HK-2 (cell line): Measurements from ENCODE around the gene MAML2.

Source experiments
- DNase-seq: peaks from one replicate; pipeline ENCODE4 v3.0.0-alpha.2; 2018; ENCODE audit not compliant: unreplicated experiment

Gene MAML2

DNA sequence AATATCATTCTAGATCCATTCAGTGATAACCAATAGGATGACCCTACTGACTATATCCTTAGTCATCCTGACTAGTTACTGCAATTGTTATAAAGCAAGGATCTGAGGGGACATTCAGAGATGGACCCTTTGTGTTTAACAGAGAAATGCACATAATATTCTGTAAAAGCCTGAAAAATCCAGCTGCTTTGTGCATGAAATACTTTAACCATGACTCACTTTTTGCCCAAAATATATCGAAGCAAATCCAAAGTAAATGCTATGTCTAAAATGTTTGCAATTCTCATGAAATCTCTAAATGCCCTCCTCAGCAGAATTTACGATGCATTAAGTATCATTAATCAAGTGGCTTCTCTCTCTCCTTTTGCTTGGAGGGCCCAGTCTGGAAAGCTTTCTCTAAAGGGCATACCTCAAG, 240.3 kb downstream of the MAML2 start:
- DNase-seq: no peak

DNA sequence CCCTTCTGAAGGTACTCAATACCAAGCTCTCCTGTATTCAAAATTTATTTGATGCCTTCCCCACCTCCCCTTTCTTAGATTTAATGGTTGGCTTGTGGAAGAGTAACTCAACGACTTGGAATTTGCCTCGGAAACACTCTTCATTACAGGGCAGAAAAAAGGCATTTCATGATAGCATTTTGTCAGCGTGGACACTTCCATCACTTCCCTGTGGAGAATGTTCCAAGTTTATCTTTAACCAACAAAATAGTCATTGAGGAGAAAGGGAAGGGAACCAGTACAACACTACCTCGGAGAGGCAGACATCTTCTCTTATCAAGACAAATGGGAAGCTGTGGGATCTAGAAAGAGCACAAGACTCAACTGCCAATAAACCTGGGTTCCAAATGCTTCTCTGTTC, 241.8 kb downstream of the MAML2 start:
- no peak for DNase-seq

DNA sequence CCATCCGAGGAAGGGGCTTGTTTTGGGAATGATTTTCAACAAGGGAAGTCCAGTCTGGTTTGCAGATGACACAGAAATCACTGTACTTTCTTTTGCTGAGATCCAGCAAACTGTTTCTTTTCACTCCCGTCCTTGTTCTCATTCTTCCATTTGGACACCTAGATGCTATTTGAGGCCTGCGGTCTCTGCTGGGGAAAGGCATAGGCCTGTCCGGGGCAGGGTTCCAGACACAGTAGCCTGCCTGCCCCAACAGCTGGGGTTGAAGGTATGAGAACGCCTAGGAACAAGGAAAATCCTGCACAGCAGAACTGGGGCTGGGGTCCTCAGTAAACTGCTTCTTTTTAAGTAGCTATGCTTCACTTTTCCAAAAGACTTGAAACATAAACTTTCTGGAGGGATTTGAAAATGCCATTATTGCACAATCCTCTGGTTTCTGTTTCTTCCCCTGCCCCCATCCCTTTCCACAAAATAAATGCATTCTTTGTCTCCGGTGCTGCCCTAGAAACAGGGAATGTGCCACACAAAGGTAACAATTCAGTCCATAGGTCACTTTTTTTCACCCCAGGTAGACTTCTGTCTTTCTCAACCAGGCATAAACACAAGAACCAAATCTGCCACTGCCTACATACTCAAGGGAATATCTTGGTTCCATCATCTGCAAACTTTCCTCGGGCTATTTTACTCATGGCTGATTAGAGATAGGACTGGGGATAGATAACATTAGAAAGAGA, 244.3 kb downstream of the MAML2 start:
- DNase-seq: no peak

DNA sequence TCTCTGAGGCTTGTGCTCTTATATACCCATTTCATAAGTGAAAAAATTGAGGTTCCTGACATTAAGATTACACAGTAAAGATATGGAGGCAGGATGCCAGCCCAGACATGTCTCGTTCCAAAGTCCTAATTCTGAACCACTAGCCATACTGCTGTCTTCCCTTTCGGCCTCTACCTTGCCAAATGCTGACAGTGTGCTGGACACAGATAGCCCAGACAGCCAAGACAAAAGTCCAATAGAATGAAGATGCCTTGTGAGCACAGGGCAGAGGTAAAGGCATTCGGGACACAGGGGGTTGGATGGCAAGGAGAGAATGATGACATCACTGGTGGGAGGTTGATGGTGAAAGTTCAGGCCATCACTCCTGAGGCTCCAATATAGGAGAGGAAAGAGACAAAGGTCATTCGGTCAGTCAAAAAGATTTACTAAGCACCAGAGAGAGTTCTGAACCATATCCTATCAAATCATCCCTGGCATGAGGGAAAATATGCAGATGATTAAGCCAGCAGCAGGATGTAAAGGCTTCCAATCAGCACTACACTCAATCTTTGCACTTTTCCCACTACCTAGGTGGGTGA, 245.1 kb downstream of the MAML2 start:
- DNase-seq: no peak

DNA sequence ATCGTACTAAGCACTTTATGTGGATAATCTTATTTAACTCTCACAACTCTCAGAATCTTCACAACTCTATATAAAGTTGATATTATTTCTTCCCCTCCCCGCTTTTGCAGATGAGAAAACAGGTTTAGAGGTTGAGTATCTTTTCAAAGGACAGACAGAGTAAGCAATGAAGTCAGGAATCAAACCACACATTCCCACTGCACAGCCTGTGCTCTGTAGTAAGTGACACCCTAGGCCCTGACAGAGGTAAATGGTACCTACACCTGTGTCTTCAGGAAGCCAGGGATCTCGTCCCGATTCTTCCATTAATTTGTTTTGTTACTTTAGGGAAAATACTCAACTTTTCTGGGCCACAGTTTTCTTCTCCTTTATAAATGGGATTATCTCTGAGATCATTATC, 246.6 kb downstream of the MAML2 start:
- no peak for DNase-seq

DNA sequence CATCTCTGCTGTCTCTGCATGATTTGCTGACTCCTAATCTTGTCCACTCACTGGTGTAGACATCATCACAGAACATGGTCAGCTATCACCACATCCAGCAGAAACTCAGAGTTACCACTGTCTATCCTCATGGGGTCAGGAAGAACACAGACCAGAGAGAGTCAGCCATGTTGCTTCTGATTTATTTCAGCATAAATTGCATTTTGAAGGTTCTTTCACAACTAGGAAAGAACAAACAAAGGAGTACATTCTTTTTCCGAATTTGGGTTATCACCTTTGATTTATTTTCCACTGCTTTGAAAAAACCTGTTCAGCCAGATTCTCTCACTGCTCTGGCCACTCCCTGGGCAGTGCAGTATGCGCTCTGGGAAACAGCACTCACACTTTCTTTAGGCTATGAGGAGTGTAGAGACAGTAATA, 247.1 kb downstream of the MAML2 start:
- DNase-seq: no peak

DNA sequence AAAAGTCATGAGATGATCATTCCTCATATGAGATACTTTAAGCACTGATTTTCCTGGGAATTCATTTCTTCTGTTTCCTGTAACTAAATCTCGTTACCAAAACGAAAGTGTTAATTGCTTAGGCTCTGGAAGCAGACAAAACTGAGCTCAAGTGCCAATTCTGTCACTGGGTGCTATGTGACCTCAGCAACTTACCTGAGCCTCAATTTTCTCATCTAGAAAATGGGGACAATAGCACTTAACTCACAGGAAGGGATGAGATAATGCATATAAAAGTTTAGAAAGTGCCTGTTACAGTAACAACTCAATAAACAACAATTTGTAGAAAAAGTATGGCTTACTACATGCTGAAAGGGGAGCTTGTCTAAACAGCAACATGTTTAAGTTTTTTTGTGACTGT, 248.8 kb downstream of the MAML2 start:
- no peak for DNase-seq

DNA sequence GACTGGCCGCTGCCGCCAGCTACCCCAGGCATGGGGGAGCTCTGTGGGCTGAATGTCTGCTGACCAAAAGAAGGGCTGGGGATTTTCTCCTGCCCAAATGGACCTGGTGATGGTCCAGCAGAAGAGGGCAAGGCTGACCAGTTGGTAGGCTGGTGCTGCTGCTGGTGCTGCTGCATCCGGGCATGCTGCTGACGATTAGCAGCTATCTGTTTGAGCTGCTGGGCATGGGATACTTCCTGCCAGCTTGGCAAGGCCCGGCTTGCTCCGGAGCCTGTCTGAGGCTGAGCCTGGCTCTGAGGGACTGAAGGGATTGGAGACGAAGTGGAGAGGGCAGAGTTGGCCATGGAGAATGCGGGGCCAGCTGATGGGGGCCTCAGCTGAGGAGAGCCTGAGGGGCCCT, 250.5 kb downstream of the MAML2 start:
- no peak for DNase-seq

DNA sequence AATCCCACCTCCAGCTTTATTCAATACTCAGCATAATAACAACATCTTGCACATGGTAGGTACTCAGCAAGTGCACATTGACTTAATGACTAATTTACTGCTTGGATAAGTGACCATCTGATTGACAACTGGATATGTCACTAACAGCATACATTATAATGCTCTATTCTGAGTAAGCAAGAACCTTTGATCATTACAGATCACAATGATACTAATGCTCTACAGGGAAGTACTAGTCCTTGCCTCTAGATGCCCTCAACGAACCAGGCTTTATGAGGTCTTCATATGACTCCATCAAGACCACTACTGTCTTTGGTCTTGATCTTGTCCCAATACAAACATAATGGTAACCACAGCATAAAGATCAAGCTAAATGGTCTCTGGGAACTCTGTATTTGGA, 251.5 kb downstream of the MAML2 start:
- no peak for DNase-seq

DNA sequence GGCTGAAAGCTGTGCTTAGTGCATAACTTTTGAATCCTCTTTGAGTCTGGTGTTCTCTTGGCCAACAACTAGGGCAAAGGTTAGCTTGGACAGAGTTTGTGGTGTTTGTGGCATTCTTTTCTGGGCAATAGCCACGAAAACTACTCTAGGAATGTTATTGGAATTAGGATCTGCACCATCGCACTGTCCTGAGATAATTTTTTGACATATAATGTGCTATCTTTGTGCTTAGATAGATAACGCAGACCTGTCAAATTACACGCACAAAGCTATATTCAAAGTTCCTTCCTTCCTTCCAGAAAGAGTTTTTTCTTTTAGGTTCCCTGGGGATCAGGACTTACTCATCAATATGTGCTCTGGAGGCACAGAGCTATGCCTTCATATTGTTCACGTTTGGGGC, 252.3 kb downstream of the MAML2 start:
- DNase-seq: no peak

DNA sequence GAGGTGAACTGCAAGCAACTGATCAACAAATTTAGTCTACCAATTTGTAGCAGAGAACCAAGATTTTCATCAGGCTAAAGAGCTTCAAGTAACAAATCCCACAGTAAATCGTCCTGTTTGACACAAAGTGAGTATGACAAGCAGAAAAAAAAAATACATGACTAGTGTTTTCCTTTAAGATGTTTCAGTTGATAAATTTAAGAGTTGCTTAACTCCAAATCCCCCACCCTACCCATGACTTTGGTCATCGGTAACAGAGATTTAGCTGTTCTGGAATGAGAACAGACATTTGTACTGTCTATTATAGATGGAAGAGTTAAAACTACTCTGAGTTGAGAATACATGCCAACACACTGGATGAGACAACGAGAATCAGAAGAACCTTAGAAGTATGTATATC, 254.1 kb downstream of the MAML2 start:
- DNase-seq: no peak

DNA sequence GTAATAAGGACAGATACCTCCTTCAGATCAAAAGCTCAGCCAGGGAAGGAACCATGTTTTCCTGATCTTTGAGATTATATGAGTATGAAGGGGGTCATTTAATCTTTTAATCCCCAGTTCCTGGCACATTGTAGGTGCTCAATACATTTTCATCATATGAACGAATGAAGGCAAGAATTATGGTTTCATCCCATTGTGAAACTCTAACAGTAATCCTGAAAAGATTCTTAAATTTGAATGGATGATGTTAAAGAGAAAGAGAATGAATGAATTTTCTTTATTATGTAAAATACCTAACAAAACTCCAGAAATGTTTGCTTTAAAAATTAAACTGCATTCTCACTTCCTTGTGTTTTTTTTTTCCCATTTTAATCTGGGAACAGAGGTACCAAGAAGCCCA, 256.9 kb downstream of the MAML2 start:
- no peak for DNase-seq

DNA sequence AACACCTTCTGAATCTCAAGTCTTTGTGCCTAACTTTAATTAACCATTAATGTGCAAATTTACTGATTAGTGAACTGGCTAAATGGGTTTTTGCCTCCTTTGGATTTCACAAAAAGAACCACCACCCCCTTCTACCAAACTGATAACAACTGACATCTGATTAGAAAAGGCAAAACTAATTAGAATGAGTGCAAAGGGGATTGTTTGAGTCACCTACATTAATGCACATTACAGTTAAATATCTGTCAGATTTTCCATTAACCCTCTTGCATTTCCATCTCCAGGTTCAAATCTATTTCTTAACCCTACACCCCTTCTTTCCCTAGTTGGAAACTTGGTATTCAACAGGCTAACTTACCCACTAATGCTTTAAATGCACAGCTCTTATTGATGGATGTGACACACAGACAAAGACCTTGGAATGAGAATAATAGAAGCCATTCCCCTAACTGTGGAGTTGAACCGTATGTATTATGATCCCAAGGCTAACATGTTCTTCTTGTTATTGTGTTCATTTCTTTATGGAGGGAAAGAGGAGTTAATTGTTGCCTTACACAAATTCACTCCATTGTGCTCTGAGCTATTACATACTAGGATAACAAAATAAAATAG, 257.6 kb downstream of the MAML2 start:
- DNase-seq: no peak

DNA sequence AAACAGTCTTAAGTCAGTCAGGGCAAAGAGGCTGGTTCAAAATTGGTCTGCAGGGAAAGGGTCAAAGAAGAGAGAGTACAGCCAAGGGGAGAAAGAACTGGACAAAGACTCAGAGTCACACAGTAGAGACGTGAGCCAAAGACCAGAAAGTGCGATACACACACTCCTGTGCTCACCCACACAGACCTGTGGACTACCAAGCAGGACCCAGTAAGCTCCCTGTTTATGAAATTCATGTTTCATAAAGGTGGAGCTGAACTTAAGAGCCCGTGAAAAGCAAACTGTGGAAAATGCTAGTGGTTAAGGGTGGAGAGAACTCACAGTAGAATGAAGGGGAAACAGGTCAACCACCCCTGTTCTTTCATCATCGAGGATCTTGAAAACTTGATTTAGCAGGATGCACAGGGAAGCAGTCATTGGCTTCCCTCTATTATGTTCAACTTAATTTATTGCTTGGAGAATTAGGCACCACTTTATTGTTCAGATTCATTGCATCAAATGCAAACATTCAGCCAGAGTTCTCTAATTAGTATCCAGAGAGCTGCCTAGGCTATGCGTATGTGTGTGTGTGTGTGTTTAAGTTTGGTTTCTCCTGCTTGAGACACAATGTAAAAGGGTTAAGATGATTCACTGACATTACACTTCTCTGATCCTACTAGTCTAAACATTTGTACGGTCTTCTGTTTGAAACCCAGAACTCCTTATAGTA, 258.2 kb downstream of the MAML2 start:
- DNase-seq: no peak

DNA sequence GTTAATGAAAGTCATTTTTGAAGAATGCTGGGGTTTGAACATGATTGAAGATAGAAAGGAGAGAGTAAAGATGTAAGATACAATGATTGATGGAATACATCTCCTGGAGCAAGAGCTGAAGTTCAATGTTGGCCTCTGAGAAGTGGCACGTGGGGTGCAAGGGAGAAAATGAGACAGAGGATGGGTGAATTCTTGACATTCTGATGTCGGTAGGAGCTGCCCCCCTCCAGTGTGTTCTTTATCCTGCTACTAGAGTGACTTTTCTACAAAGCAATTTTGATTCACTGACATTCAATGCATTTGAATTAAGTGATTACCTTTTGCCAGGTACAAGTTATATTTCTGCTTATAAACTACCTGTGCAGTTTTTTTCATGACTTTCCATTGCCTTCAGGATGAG, 260.1 kb downstream of the MAML2 start:
- DNase-seq: no peak

DNA sequence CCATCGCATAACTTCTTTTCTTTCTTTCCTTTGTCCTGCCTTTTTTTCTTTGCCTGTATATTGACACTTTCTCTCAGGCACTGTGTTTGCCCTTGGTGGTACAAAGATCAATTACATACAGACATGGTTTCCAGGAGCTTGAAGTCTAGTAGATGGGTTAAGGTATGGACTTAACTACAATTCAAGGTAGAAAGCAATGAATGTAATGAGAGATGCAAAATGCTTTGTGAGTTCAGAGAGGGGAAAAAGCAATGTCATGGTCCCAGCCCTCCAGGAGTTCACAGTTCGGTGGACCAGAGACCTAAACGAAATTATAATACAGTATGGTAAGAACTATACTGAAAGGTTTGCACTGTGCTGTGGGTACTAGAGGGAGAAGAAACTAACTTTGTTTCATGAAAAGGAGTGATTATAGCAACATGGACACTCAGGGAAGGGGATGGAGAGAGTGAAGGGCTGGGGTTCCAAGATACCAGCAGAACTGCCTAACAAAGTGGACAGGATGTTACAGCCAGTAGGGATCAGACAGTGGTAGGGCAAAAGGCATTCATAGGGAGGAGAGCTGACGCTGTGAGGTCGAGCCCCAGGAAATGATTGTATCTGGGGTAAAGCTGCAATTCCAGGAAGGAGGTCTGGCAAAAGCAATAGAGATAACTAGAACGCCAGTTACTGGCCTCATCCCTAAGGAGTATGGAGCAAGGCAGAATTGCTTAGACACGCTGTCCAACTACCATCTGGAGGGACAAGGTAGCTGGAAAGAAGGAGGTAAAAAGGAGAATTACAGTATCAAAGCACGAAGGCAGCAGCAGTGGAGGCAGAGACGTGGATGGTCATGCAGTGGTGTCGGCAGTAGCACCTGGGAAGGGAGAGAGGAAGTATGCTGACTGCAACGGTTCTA, 260.7 kb downstream of the MAML2 start:
- no peak for DNase-seq

DNA sequence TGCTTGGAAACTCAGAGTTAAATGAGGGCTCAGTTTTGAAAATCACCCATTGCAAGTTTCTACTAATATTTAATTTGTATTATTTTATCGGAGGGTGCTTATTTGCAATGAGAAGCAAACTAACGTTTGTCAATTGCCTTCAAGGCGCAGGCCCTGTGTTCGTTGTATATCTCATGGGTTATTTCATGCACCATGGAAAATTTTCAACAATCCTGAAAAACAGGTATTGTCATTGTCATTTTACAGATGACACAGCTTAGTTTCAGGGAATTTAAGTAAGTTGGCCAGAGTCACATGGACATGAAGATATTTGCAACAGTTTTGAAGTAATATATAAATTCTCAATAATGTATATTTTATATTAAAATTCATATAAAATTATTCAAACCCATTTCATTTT, 261.4 kb downstream of the MAML2 start:
- DNase-seq: no peak

DNA sequence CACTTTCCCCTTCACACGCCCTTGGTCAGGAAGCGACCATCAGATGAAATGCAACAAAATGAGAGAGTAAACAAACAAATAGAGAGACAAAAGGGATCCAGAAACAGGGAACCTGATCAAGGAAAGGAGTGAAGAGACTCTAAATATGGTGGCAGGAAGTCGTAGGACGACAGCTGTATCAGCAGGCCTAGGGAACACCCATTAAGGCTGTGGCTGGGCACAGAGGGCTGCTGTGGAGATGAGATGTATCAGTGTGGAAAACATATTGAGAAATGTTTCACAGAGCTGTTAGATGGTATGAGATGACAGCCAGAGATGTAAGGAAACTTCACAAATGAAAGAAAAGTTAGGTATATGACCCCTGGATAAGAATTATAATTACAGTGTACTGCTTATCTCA, 263.3 kb downstream of the MAML2 start:
- no peak for DNase-seq

DNA sequence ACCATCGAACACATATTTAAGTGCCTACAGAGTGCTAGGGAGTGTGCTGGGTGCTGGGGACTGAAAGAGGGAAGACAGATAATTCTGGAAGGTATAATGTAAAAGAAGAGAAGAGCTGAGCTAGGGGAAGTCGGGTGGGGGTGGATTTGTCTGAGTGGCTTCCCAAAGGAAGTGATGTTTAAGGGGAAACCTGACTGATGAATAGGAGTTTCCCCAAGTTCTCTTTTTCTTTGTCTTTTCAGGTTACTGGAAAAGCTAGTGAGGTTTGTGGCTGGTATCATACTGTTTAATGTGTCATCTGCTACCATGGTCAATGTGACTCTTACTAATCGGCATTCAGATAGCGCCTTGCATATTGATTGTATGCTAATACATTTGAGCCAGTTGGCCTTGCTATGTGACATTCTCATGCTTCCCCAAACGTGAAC, 267.4 kb downstream of the MAML2 start:
- DNase-seq: no peak

DNA sequence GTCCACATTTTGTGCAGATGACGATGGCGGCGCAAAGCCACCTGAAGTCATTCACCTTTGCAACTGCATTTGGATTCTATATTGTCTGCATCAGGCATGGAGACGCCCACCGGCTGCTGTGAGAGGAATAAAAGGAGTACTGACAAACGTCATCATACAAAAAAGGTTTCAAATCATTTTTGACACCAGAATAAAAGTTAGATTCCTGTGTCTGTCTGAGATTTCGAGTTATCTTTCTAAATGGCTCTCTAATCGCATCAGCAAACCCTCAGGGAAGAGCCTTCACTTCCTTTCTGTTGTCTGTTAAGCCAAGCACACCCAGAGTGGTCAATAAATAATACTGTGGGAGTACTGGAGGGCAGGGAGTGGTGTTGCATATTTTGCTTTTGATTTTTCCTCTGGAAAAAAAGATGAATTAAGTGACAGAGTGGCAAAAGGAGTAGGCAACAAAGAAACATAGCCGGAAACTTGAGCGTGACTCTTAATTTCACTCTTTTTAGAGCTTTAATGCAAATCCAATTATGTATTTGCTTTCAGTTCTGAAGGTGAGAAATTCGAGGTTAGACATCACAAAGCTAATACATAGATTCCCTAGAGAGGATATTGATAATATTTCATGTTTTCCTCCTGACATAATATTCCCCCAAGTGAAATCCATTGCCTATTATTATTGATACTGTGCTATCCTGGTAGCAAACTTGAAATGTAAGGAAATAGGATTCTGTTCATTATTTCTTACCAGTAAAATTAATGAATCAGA, 268.3 kb downstream of the MAML2 start:
- no peak for DNase-seq

DNA sequence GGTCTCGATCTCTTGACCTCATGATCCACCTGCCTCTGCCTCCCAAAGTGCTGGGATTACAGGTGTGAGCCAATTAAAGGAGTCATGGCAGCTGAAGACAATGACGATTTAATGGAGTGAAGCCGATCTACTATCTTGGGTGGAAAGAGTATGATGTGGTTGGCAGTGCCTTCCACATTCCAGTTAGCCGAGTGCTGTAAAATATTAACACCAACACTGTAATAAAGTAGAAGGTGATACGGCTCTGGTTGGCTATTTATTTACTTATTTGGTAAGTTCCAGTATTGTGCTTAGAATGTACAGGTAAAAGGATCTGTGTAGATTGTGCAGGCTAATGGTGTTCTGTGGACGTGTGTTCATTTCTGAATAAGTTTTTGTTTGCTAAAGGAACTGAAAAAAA, 269.5 kb downstream of the MAML2 start:
- peak; percentile 18 for DNase-seq
